IPS DF 4.7 (cell line): ENCODE measurements around the gene RBCK1.

Source experiments
- DNase-seq: peaks from one replicate; pipeline ENCODE4 v3.0.0-alpha.2; 2013; ENCODE audit warnings: low spot score; ENCODE audit errors: extremely low read depth

The RBCK1 gene

GRCh38 chr20:397432-398237, 10.5 kb upstream of the RBCK1 start:
- DNase-seq, result no peak

DNA sequence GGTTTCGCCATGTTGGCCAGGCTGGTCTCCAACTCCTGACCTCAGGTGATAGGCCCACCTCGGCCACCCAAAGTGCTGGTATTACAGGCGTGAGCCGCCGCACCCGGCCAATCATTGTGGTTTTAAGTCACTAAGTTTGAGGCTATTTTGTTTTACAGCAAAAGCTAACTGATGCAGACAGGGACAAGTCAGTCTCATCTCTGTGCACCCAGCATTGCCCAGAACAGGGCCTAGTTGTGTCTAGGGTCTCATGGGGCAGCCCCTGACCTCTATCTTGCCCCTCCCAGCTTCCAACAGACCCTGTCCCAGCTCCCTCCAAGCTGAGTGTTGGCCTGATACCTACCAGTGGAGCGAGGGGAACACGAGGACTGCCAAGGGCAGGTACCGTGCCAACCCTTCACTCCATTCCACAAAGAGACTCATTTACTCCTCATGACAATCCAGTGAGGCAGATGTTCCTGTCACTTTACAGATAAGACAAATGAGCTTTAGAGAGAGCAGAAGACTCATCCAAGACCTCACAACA, 8.9 kb upstream of the RBCK1 start:
- no peak for DNase-seq

GRCh38 chr20:400128-400453, 8.0 kb upstream of the RBCK1 start:
- DNase-seq, result no peak

DNA sequence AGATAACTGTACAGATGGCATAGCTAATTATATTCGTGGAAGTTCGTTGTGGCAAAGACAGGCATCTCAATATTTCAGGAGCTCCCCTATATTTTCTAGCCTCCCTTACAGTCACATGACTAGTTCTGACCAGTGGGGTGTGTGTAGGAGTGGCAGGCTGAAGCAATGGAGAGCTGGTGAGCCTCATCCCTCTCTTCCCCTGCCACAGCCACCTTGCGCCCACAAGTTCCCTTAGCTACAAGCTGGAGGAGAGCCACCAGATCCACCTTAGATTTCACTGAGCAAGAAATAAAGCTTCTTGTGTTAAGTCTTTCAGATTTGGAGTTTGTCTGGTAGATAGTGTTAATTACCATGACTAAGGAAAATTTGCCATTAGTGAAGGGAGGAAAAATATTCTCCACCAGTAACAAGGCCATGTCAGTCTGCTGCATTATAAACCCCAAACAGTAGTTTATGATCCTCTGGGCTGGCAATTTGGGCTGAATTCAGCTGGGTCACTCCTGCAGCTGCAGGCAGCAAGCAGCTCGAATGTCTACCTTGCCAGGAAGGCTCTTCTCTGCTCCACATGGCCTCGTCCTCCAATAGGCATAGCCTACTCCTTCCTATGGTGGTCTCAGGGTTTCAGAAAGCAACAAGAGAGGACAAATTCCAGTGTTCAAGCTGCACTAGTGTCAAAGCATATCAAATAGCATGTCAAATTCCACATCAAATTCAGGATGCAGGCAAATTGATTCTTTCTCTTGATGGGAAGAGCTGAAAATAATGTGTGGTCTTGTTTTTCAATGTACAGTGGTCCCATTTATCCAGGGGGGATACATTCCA, 7.4 kb upstream of the RBCK1 start:
- no peak for DNase-seq

DNA sequence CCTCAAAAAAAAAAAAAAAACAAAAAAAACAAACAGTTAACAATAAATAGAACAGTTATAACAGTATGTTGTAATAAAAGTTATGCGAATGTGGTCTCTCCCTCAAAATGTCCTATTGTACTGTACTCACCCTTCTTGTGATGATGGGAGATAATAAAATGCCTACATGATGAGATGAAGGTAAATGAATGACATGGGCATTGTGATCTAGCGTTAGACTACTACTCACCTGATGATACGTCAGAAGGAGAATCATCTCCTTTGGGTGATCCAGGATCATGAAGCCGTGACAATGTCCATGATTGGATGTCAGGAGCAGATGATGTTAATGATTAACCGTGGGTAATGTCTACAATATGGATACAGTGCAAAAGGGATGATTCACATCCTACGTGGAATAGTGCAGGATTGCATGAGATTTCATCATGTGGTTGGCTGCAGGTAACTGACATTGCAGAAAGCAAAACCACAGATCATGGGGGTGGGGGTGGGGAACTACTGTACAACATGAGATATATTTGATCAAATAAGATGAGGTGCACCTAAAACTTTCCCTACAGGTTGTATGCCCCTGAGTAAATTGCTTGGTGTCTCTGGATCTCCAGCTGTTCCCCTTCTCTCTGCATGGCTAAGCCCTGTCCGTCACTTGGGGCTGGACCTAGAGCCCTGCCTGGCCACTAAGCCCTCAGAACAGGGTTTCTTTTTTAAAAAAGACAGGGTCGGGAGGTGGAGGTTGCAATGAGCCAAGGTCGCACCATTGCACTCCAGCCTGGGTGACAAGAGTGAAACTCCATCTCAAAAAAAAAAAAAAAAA, 6.2 kb upstream of the RBCK1 start:
- DNase-seq, result no peak

GRCh38 chr20:402496-402885, 5.6 kb upstream of the RBCK1 start:
- no peak for DNase-seq

GRCh38 chr20:402898-403581, 5.1 kb upstream of the RBCK1 start:
- no peak for DNase-seq

- no peak for DNase-seq
These were observed 4.5 kb upstream of the RBCK1 start for GRCh38 chr20:403582-403957.

DNA sequence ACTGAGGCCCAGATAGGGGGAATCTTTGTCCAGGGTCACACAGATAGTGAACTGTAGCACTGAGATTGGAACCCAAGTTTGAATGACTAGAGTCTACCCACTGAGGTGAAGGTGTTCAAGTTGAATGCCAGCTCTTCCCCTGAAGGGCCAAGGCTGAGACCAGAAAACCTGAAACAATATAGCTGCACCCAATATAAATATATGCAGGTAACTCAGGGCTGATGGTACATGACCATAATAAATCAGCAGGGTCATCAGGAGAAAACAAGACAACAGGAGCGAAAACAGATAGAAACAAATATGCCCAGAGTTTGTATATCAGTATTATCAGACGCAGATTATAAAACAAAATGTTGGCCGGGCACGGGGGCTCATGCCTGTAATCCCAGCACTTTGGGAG, 4.0 kb upstream of the RBCK1 start:
- DNase-seq, result no peak

GRCh38 chr20:406200-407132, 1.6 kb upstream of the RBCK1 start:
- DNase-seq, result no peak

DNA sequence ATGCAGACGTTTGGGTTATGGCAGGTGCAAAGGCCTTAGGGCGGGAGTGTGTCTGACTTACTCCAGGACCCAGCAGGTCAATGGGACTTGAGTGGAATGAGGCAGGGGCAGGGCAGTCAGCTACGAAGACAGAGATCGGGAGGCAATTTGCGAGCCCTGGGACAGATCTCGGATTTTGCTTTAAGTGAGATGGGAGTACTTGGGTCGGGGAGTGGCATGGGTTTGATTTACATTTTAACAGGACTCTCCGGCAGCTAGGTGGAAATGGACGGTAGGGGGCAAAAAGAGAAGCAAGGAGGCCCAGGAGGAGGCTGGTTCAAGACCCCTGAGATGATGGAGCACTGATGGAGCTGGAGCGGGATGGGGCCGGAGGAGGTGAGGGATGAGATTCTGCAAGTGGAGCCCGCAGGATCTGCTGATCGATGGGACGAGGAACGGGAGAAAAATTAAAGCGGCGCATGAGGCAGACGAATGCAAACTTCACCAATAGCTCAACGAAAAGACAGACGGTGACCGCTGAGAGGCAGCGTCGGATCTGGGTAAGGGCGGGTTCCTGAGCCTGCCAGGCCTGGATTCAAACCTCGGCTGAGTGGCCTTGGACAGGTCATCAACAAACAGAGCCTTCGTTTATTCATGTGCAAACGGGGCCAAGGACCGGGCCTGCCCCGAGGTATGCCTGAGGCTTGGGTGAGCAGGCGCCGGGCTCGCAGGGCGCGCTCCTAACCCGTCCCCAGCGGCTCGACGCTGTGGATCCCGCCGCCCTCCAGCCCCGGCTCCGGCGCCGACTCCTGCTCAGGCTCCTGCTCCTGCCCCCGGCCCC, 756 bp upstream of the RBCK1 start:
- peak; percentile 58 for DNase-seq

DNA sequence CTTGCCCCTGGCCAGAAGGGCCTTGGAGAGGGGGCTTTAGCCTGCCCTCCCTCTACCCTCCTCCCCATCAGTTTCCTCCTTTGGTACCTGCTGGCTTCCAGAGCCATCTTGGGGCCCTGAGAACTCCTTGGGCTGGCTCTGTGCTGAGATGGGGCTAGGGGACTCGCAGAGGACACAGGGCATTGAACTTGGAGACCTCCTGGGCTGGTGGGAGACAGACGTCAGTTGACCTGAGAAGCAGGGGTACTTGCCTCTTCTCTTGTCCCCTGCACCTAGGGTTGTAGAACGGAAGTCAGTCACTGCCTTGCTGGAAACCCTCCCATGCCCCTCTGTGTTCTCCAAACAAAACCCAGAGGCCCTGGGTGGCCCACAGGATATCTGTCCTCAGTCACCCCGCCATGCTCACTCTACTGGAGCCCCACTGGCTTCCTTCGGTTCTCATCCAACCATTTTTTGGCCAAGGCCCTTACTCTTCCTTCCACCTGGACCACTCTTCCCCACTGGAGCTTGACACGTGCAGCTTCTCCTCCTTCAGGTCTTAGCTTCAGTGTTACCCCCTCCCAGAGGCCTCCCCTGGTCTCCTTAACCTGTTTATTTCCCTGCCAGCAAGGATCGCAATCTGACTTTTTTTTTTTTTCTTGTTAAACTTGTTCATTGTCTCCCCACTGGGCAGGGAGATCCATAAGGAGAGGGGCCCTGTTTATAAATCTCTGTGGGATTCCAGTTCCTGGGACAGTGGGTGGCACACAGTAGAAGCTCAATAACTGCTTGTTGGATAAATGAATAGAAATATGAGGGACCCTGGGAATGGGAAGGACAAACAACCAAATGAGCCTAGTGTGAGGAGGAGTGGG, 971 bp downstream of the RBCK1 start:
- no peak for DNase-seq

GRCh38 chr20:409697-410559, 1.8 kb downstream of the RBCK1 start:
- no peak for DNase-seq

DNA sequence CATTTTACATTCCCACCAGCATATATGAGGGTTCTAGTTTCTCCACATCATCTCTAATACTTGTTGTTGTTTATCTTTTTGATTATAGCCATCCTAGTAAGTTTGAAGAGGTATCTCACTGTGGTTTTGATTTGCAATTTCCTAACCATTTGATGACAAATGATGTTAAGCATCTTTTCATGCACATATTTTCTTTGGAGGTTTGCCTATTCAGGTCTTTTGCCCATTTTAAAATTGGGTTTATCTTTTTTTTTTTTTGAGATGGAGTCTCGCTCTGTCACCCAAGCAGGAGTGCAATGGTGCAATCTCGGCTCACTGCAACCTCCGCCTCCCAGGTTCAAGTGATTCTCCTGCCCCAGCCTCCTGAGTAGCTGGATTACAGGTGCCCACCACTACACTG, 4.0 kb downstream of the RBCK1 start:
- DNase-seq, result no peak

GRCh38 chr20:414161-414560, 6.1 kb downstream of the RBCK1 start:
- no peak for DNase-seq

DNA sequence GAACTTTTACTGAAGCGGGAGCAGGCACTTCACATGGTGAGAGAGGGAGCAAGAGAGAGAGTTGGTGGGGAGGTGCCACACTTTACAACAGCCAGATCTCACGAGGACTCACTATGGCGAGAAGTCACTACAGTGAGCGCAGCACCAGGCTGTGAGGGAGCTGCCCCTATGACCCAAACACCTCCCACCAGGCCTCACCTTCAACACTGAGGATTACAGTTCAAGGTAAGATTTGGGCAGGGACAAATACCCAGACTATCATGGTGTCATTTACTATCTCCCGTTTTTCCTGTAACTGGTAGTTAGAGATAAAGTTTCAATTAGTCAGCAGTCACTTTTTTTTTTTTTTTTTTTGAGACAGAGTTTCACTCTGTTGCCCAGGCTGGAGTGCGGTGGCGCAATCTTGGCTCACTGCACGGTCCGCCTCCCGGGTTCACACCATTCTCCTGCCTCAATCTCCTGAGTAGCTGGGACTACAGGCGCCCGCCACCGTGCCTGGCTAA, 7.8 kb downstream of the RBCK1 start:
- DNase-seq, result no peak
